ENCODE results near the gene APPL1. TPM values are rescaled to one million over a fixed set of nuclear protein-coding genes. Genes with fewer than 3 reads are reported as not detected.

Gene APPL1
- total and polyA plus RNA-seq, 2 of the 8 experiments (the other 6 are each of a cell fraction or from before 2014, with no cell fraction given), result 9.4 to 34.4 TPM

DNA sequence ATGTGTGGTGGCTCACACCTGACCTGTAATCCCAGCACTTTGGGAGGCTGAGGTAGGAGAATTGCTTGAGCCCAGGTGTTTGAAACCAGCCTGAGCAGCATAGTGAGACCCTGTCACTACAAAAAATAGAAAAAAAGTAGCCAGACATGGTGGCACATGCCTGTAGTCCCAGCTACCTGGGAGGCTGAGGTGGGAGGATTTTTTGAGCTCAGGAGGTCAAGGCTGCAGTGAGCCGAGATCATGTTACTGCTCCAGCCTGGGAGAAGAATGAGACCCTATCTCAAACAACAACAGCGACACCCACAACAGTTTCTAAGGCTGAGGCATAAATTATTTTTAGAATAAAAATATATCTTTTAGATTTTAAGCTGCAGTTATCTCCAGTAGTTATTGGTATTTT is 6.3 kb downstream of the APPL1 start:
- H3K9me3 ChIP-seq (ENCODE audit: insufficient read depth in 2 of 2, low read depth in 1 of 2, low read length in 1 of 2), result no peaks in the 10 kb centered on the region
- H4K8ac ChIP-seq (ENCODE audit: extremely low read depth, insufficient read depth, low read length), result no peak overlapping the region
- no peak overlapping the region for H3K18ac ChIP-seq (ENCODE audit: extremely low read depth, low read length)
- H3K23ac ChIP-seq (ENCODE audit: insufficient read length), result no peak overlapping the region
- H2BK5ac ChIP-seq (ENCODE audit: low read depth, low read length), result no peak overlapping the region
- H3K23me2 ChIP-seq (ENCODE audit: low read depth, low read length), result no peaks in the 10 kb centered on the region
- H3K27me3 ChIP-seq (replicated peaks in 1 of 4; ENCODE audit: control insufficient read depth in 3 of 4, extremely low read depth in 1 of 4, insufficient read depth in 3 of 4, low read length in 3 of 4), result no peaks in the 10 kb centered on the region; a peak in 1 of 7 replicates
- no peak overlapping the region for H3K9ac ChIP-seq (replicated peaks in 1 of 4; ENCODE audit: extremely low read depth in 1 of 4, low read depth in 3 of 4, low read length in 3 of 4)
- no peak overlapping the region for H3K27ac ChIP-seq (ENCODE audit: low read depth, low read length)
- H3K14ac ChIP-seq (ENCODE audit: insufficient read length), result no peak overlapping the region
- CTCF ChIA-PET (ENCODE audit: partially characterized antibody), result interaction anchor here (0.6 to 2.4 kb wide), 4 partner anchors 12 to 54 kb away, joined by 3 to 12 read pairs (median 6); partner anchors contain the start of gene HESX1
- no peak overlapping the region for H3K56ac ChIP-seq (replicated peaks; ENCODE audit: insufficient read length, low read depth, low read length)
- H3K79me1 ChIP-seq (ENCODE audit: low read depth, low read length), result no peaks in the 10 kb centered on the region
- DNase-seq (ENCODE audit: low read depth in 1 of 2, low spot score in 2 of 2), result no peak
- H2AK5ac ChIP-seq (ENCODE audit: low read depth, low read length), result no peak overlapping the region
- no peak overlapping the region for H3K4me2 ChIP-seq (ENCODE audit: insufficient read depth in 1 of 2, low read depth in 2 of 2, low read length in 2 of 2)
- no peak overlapping the region for H4K5ac ChIP-seq (ENCODE audit: insufficient read length, low read depth, low read length)
- 96% methylated on average over 2 of the region's 2 CpGs; no CpG with 5 or more reads in 1 of the 2 experiments for WGBS, 2 experiments (ENCODE audit: extremely low coverage in 1 of 2, insufficient coverage in 1 of 2, insufficient read length in 1 of 2, insufficient replicate concordance in 2 of 2, low coverage in 1 of 2, low lambda C conversion rate in 2 of 2, missing lambda C conversion rate in 1 of 2)
- peaks cover 0 to 26% of the 10 kb centered on the region in 2 experiments; a peak in 2 of 4 replicates for H3K79me2 ChIP-seq (ENCODE audit: control insufficient read depth in 1 of 2, insufficient read depth in 2 of 2, low read length in 2 of 2)
- FAIRE-seq, result no peak
- H2BK120ac ChIP-seq (replicated peaks; ENCODE audit: low read depth, low read length), result no peak overlapping the region
- H2BK20ac ChIP-seq (ENCODE audit: low read length), result no peak overlapping the region
- peaks cover 0 to under 1% (median under 1%) of the 10 kb centered on the region in 4 experiments; a peak in 1 of 7 replicates for H3K4me1 ChIP-seq (replicated peaks in 1 of 4; ENCODE audit: control insufficient read depth in 3 of 4, insufficient read depth in 4 of 4, low read length in 3 of 4)
- no peak overlapping the region for H2BK12ac ChIP-seq (ENCODE audit: low read depth, low read length)
- no peak overlapping the region for H2BK15ac ChIP-seq (ENCODE audit: low read length)
- no peak overlapping the region for H3K4me3 ChIP-seq (ENCODE audit: extremely low read depth in 1 of 4, insufficient read depth in 2 of 4, low read depth in 3 of 4, low read length in 4 of 4)
- POLR2A ChIA-PET (ENCODE audit: partially characterized antibody), result interaction anchor here (0.6 to 1.9 kb wide), 3 partner anchors 10 to 35 kb away, joined by 3 to 5 read pairs (median 4); partner anchors contain the start of gene HESX1
- H4K91ac ChIP-seq (replicated peaks; ENCODE audit: insufficient read length, low read length), result no peak overlapping the region
- peaks cover under 1 to 1% of the 10 kb centered on the region in 2 experiments for H4K20me1 ChIP-seq (replicated peaks in 1 of 2; ENCODE audit: control insufficient read depth in 1 of 2, insufficient read depth in 2 of 2, low read length in 2 of 2)
- no peak overlapping the region for H3K4ac ChIP-seq (replicated peaks; ENCODE audit: insufficient read length, low read depth, low read length)
- no peak overlapping the region for H2AFZ ChIP-seq (ENCODE audit: low read length)
- H3K36me3 ChIP-seq (ENCODE audit: control insufficient read depth in 2 of 4, insufficient read depth in 4 of 4, low read length in 3 of 4), result peaks cover 0 to 10% (median 2%) of the 10 kb centered on the region in 4 experiments; a peak in 4 of 8 replicates
- no peak for TF ChIP-seq E2F6 (IDR thresholded peaks at IDR 0.05)
- TF ChIP-seq ZNF274 (IDR thresholded peaks at IDR 0.05; ENCODE audit: borderline replicate concordance, extremely low read depth, low read length), result no peak
- no peak for TF ChIP-seq RAD21 (IDR thresholded peaks at IDR 0.05 in 1 of 2, conservative IDR thresholded peaks at IDR 0.05 in 1 of 2; ENCODE audit: low read depth in 2 of 2, low read length in 2 of 2)
- no peak for TF ChIP-seq HDAC6 (IDR thresholded peaks at IDR 0.05; ENCODE audit: low read depth, low read length)
- no peak for TF ChIP-seq MAFK (IDR thresholded peaks at IDR 0.05; ENCODE audit: low read depth, low read length)
- no peak for TF ChIP-seq KDM5A (IDR thresholded peaks at IDR 0.05; ENCODE audit: low read length)
- TF ChIP-seq CTCF (IDR thresholded peaks at IDR 0.05; ENCODE audit: control extremely low read depth in 1 of 3, insufficient read depth in 1 of 3, low read depth in 1 of 3, low read length in 3 of 3), result no peak
- no peak for TF ChIP-seq TEAD4 (IDR thresholded peaks at IDR 0.05; ENCODE audit: low read depth, low read length)
- no peak for TF ChIP-seq POLR2AphosphoS5 (IDR thresholded peaks at IDR 0.05; ENCODE audit: low read depth, low read length)
- no peak for TF ChIP-seq NANOG (IDR thresholded peaks at IDR 0.05; ENCODE audit: insufficient read depth, low read depth, low read length, poor library complexity, severe bottlenecking)

Data from H1 (cell line).